HG02588 (cell line): Measurements from ENCODE around the gene JDP2.

ENCODE experiments used
- ATAC-seq: cut with Tn5 transposase; IDR thresholded peaks from one replicate; pipeline ENCODE4 v1.9.1; 2021; ENCODE audit warnings: mild to moderate bottlenecking, moderate library complexity; ENCODE audit not compliant: unreplicated experiment

Gene JDP2

DNA sequence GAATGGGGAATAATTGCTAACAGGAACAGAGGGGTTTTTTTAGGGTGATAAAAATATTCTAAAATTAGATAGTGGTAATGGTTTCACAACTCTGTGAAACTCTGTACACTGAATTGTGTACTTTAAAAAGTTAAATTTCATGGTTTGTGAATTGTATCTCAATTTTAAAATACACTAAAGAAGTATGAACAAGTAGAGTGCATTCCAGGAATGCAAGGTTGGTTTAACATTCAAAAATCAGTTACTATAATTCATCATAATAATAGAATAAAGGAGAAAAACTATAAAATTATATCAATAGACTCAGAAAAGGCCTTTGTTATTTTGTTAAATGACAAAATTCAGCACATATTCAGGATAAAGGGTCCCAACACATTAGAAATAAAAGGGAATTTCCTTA, 83.4 kb downstream of the JDP2 start:
- ATAC-seq: no peak

DNA sequence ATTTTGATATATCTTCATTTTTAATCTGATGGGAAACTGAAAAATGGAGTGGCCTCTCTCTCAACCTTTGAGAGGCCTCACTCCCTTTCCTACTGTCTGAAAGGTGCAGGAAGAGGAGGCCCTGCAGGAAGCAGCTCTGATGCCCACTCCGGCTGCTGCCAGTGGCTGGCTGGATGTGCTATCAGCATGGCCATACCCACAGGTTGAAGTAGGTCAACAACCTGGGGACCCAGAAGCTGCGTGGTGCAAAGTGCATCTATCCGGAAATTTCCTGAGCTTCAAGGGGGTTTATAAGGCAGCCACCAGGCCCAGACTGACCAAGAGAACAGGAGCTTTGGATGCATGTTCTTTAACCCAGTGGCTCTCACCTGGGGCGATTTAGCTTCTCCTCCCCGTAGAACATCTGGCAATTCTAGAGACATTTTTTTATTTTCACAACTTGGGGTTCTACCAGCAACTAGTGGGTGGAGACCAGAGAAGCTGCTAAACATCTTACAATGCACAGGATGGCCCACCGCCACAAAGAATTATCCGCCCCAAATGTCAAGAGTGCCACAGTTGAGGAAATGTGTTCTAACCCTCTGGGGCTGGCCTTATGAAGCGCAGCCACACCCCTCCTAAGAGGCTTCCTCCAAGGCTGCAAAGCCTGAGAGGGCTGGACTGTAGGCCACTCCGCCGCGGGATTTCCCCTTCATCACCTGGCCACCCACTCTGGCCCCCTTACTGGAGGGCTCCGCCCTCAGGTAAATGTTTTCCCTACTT, 86.3 kb downstream of the JDP2 start:
- ATAC-seq: peak; percentile 61

- peak; percentile 33 for ATAC-seq
Measured at GRCh38 chr14:75514673-75515628, 87.1 kb downstream of the JDP2 start.

- peak; percentile 42 for ATAC-seq
Measured at GRCh38 chr14:75515629-75515996, 87.8 kb downstream of the JDP2 start.

GRCh38 chr14:75518625-75519024, 90.8 kb downstream of the JDP2 start:
- no peak for ATAC-seq

GRCh38 chr14:75519394-75519793, 91.6 kb downstream of the JDP2 start:
- no peak for ATAC-seq

GRCh38 chr14:75519826-75520728, 92.3 kb downstream of the JDP2 start:
- no peak for ATAC-seq

- no peak for ATAC-seq
Measured at GRCh38 chr14:75520852-75521251, 93.0 kb downstream of the JDP2 start.

- ATAC-seq: no peak
Measured at GRCh38 chr14:75521415-75522199, 93.8 kb downstream of the JDP2 start.

DNA sequence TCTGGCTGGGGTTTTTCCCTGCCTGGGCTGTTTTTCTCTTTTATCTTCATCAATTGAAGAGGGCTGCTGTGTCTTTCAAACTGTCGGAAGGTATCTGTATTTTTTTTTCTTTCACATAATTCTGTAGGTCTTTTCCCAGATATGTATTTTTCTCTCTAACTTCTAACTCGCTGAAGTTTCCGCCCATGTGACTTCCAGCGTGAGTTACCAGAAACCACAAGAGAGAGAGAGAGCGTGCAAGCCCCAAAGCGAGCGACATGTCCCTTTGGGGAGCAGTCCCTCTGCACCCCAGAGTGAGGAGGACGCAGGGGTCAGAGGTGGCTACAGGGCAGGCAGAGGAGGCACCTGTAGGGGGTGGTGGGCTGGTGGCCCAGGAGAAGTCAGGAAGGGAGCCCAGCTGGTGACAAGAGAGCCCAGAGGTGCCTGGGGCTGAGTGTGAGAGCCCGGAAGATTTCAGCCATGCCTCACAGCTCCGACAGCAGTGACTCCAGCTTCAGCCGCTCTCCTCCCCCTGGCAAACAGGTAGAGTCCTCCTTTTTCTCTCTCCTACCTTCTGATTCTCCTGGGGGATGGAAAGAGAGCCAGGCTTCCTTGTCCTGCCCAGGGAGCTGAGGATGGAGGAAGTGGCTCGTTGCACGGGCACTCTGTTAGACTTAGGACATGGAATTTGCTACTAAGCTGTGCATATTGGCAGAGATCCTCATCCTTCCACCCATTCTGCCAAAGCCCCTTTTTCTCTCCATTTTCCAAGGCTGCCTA, 94.6 kb downstream of the JDP2 start, which contains the start of gene BATF:
TSS of gene BATF (plus strand) at position 246 of the 759 bp plus-strand sequence. CDS start at position 460, 214 bp downstream.
- peak; percentile 51 for ATAC-seq

DNA sequence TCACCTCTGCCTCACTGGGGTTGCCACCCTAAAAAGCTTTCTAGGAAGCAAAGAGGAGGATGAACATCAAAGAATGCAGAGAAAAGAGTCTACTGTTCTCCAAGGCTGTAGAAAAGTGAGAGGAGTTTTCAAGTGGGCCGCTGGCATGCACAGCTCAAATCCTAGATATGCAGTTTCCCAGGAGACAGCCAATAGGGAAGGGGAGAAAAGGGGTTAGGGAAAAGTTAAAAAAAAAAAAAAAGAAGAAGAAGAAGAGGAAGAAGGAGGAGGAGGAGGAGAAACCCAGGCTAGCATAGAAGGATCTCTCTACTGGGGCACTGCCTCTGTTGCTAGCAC, 95.1 kb downstream of the JDP2 start:
- ATAC-seq: no peak
